ENCODE results near the gene JARID2.

DNA sequence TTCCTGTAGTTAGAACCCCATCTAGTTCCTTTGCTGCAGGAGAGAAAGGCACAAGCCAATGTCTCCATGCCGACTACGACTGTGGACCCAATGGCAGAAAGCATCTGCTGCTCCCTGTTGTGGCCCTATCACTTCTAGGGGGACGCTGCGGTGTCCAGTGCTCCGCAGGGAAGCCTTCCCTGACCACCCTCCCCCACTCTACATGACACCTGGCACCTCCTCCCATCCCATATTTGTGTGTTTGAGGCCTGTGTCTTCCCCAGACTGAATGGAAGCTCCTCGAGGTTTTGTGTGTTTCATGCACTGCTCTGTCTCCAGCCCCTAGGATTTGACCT is 257.4 kb downstream of the JARID2 start:
- no peak for TF ChIP-seq POLR2A (IDR thresholded peaks at IDR 0.05)
- TF ChIP-seq, protein P1, sequence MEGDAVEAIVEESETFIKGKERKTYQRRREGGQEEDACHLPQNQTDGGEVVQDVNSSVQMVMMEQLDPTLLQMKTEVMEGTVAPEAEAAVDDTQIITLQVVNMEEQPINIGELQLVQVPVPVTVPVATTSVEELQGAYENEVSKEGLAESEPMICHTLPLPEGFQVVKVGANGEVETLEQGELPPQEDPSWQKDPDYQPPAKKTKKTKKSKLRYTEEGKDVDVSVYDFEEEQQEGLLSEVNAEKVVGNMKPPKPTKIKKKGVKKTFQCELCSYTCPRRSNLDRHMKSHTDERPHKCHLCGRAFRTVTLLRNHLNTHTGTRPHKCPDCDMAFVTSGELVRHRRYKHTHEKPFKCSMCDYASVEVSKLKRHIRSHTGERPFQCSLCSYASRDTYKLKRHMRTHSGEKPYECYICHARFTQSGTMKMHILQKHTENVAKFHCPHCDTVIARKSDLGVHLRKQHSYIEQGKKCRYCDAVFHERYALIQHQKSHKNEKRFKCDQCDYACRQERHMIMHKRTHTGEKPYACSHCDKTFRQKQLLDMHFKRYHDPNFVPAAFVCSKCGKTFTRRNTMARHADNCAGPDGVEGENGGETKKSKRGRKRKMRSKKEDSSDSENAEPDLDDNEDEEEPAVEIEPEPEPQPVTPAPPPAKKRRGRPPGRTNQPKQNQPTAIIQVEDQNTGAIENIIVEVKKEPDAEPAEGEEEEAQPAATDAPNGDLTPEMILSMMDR (IDR thresholded peaks at IDR 0.05) = no peak
